ENCODE results near the gene MORC2.

MORC2 gene

GRCh38 chr22:30968015-30968923 lies at the start of gene MORC2:
TSS of gene MORC2 (minus strand) at chr22:30968774. CDS start at chr22:30967889, 885 bp downstream.
- DNase-seq: no peak

- DNase-seq: no peak
Measured at GRCh38 chr22:31005535-31005934, 37.0 kb upstream of the MORC2 start.

GRCh38 chr22:31001124-31001770 lies 32.7 kb upstream of the MORC2 start:
- no peak for DNase-seq

- DNase-seq: no peak
Measured at GRCh38 chr22:30998329-30998728, 29.8 kb upstream of the MORC2 start.

- no peak for DNase-seq
Measured at GRCh38 chr22:30996462-30996861, 27.9 kb upstream of the MORC2 start.

GRCh38 chr22:30994960-30995359 lies 26.4 kb upstream of the MORC2 start:
- DNase-seq: no peak

GRCh38 chr22:30992565-30992964 lies 24.0 kb upstream of the MORC2 start:
- DNase-seq: no peak

- no peak for DNase-seq
Measured at GRCh38 chr22:30990690-30991089, 22.1 kb upstream of the MORC2 start.

- no peak for DNase-seq
Measured at GRCh38 chr22:30989474-30989873, 20.9 kb upstream of the MORC2 start.

GRCh38 chr22:30985561-30986208 lies 17.1 kb upstream of the MORC2 start:
- DNase-seq: no peak

- DNase-seq: no peak
Measured at GRCh38 chr22:30984317-30984716, 15.7 kb upstream of the MORC2 start.

- no peak for DNase-seq
Measured at GRCh38 chr22:30982512-30982911, 13.9 kb upstream of the MORC2 start.

GRCh38 chr22:30979932-30980331 lies 11.4 kb upstream of the MORC2 start:
- no peak for DNase-seq

GRCh38 chr22:30978304-30978962 lies 9.9 kb upstream of the MORC2 start:
- no peak for DNase-seq

GRCh38 chr22:30970356-30970746 lies 1.8 kb upstream of the MORC2 start:
- no peak for DNase-seq

- peak; percentile 53 for DNase-seq
Measured at GRCh38 chr22:30969532-30970355, 1.2 kb upstream of the MORC2 start.

GRCh38 chr22:30968924-30969531 lies 454 bp upstream of the MORC2 start, which contains the start of gene TUG1:
TSS of gene TUG1 (plus strand) at chr22:30969265.
- peak; percentile 98 for DNase-seq

GRCh38 chr22:30964858-30965257 lies 3.7 kb downstream of the MORC2 start:
- no peak for DNase-seq

- no peak for DNase-seq
Measured at GRCh38 chr22:30955153-30955552, 13.4 kb downstream of the MORC2 start.

- no peak for DNase-seq
Measured at GRCh38 chr22:30953206-30953605, 15.4 kb downstream of the MORC2 start.

GRCh38 chr22:30949934-30950660 lies 18.5 kb downstream of the MORC2 start:
- DNase-seq: no peak
